ENCODE data around the gene ATP6V0D1. TPM values are rescaled to one million over a fixed set of nuclear protein-coding genes. Genes with fewer than 3 reads are reported as not detected.

Gene ATP6V0D1
- total and polyA plus RNA-seq, 2 donors (not counting 1 experiment from before 2014, with no cell fraction given), result 62.1 to 91.0 TPM

DNA sequence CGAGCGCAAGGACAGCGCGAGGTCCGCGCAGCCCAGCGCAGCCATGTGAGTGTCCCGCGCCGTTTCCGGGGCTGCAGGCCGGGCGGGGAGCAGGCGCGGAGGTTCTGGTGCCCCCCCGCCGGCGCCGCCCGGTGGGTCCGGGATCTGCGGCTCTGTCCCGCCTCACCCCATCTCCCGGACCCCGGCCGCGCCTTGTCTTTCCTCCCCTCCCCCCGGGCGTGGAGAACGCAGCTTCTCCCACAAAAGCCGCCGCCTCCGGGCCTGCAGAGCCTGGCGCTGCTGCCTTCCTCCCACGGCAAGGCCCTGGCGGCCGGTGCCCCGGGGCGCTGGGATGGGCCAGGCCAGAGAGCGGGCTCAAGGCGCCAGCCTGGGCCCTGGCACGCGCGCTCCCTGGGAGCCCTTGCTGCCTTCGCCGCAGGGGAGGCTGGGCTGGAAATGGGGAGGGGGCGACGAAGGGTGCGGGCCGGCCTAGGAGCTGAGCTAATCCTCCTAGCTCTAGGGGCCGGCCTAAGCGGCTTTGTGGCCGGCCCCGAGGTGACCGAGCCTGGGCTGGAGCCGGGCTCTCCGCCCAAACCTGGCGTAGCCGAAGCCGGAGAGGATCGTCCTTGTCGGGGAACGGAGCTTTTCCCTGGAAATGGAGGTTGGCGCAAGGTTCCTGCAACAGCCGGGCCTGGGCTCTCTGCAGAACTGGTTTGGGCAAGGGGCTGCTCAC lies 48.1 kb upstream of the ATP6V0D1 start:
- Histone ChIP-seq H3K27ac (ENCODE audit: low read length in 2 of 2) (peak overlapping the region; percentile 96 to 100), H2AFZ (ENCODE audit: insufficient read depth, low read depth, low read length, poor library complexity, severe bottlenecking) (peak overlapping the region; percentile 45), H3K4me1 (ENCODE audit: control insufficient read depth in 2 of 2, insufficient read depth in 2 of 2, low read length in 2 of 2) (peaks cover 28 to 62% of the 10 kb centered on the region in 2 donors)

More for the DNA sequence above, 48.1 kb upstream of the ATP6V0D1 start:
- intact Hi-C loops (cut with micrococcal nuclease), result loop anchor here (1.0 to 10.0 kb wide), 3 partner anchors 8 to 276 kb away; partner anchors contain the start of genes RANBP10 and TSNAXIP1
- Histone ChIP-seq H4K20me1 (ENCODE audit: control insufficient read depth, insufficient read depth, low read length, poor library complexity, severe bottlenecking) (peaks cover 21% of the 10 kb centered on the region), H3K4me2 (replicated peaks; ENCODE audit: low read depth, low read length, poor library complexity, severe bottlenecking) (peak overlapping the region; percentile 96), H3K9me3 (ENCODE audit: control extremely low read depth in 1 of 3, control insufficient read depth in 2 of 3, insufficient read depth in 1 of 3, low read length in 2 of 3) (no peaks in the 10 kb centered on the region), H3K9ac (ENCODE audit: low read length) (peak overlapping the region; percentile 89), H3K27me3 (replicated peaks in 1 of 4; ENCODE audit: control extremely low read depth in 1 of 4, control insufficient read depth in 3 of 4, insufficient read depth in 4 of 4, low read length in 3 of 4) (no peaks in the 10 kb centered on the region), H3K36me3 (replicated peaks in 1 of 2; ENCODE audit: control extremely low read depth in 1 of 2, control insufficient read depth in 1 of 2, extremely low read depth in 1 of 2, insufficient read depth in 2 of 2, low read length in 1 of 2) (peaks cover 0 to 6% of the 10 kb centered on the region in 2 experiments), H3K4me3 (ENCODE audit: control extremely low read depth in 1 of 5, extremely low read depth in 1 of 5, insufficient read depth in 1 of 5, low read depth in 2 of 5, low read length in 4 of 5) (peak overlapping the region; percentile 65 to 92 (median 84)), H3K79me2 (ENCODE audit: control insufficient read depth, insufficient read depth, low read length) (peaks cover 70% of the 10 kb centered on the region)
- WGBS (ENCODE audit: insufficient coverage), result under 1% methylated on average over 64 of the region's 65 CpGs
- CTCF ChIA-PET, result interaction anchor here (0.6 to 12.8 kb wide), 11 partner anchors 8 to 116 kb away, joined by 3 to 178 read pairs (median 7); partner anchors contain the start of genes ATP6V0D1, CARMIL2 and CTCF
- H3K9me3 Mint-ChIP-seq (ENCODE audit: insufficient read depth), result no peaks in the 10 kb centered on the region
- H3K27ac Mint-ChIP-seq, result peak overlapping the region; percentile 98
- ATAC-seq (ENCODE audit: low read depth) (peak; percentile 7), DNase-seq (no peak)
- H3K27me3 Mint-ChIP-seq, result no peaks in the 10 kb centered on the region
- H3K4me3 Mint-ChIP-seq, result peak overlapping the region; percentile 95
- TF ChIP-seq, protein P1, sequence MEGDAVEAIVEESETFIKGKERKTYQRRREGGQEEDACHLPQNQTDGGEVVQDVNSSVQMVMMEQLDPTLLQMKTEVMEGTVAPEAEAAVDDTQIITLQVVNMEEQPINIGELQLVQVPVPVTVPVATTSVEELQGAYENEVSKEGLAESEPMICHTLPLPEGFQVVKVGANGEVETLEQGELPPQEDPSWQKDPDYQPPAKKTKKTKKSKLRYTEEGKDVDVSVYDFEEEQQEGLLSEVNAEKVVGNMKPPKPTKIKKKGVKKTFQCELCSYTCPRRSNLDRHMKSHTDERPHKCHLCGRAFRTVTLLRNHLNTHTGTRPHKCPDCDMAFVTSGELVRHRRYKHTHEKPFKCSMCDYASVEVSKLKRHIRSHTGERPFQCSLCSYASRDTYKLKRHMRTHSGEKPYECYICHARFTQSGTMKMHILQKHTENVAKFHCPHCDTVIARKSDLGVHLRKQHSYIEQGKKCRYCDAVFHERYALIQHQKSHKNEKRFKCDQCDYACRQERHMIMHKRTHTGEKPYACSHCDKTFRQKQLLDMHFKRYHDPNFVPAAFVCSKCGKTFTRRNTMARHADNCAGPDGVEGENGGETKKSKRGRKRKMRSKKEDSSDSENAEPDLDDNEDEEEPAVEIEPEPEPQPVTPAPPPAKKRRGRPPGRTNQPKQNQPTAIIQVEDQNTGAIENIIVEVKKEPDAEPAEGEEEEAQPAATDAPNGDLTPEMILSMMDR (IDR thresholded peaks at IDR 0.05), result no peak
- no peak for TF ChIP-seq EZH2 (IDR thresholded peaks at IDR 0.05; ENCODE audit: borderline replicate concordance, insufficient read depth, low read depth, low read length, poor library complexity, severe bottlenecking)
- POLR2A ChIA-PET, result interaction anchor here (0.5 to 10.2 kb wide), 16 partner anchors 8 to 406 kb away, joined by 3 to 83 read pairs (median 6); partner anchors contain the start of genes ACD, ATP6V0D1, CARMIL2 and CTCF
- H3K4me1 Mint-ChIP-seq, result peaks cover 61% of the 10 kb centered on the region
